WERI-Rb-1 (cell line): ENCODE measurements around the gene IP6K1.

Experiments used
- DNase-seq: peaks from one replicate; pipeline ENCODE4 v3.0.0-alpha.2; 2020
- H3K27ac ChIP-seq: fragments of 250-450 bp; sonication (Bioruptor Pico); 2 replicates; pipeline ENCODE4 v1.5.1; 2020; ENCODE audit warnings: mild to moderate bottlenecking, moderate library complexity
- H3K27me3 ChIP-seq: fragments of 250-450 bp; sonication (Bioruptor Pico); 2 replicates; pipeline ENCODE4 v1.5.1; 2021; ENCODE audit warnings: mild to moderate bottlenecking, low read depth, moderate library complexity; ENCODE audit not compliant: insufficient read depth, severe bottlenecking
- H3K36me3 ChIP-seq: fragments of 250-450 bp; sonication (Bioruptor Pico); 2 replicates; pipeline ENCODE4 v1.5.1; 2020; ENCODE audit warnings: mild to moderate bottlenecking, moderate library complexity
- H3K4me3 ChIP-seq: 2 replicates; pipeline ENCODE4 v1.5.1; 2011; ENCODE audit warnings: low read depth, mild to moderate bottlenecking, control low read depth, low read length
- H3K9me3 ChIP-seq: fragments of 250-450 bp; sonication (Bioruptor Pico); 2 replicates; pipeline ENCODE4 v1.5.1; 2021; ENCODE audit warnings: mild to moderate bottlenecking, moderate library complexity; ENCODE audit not compliant: severe bottlenecking
- CTCF ChIP-seq: IDR thresholded peaks from 2 replicates; pipeline ENCODE4 v1.5.1; 2011; ENCODE audit warnings: low read depth, mild to moderate bottlenecking, control low read depth, inconsistent platforms, low read length

The IP6K1 gene

GRCh38 chr3:49717211-49717958 lies 69.0 kb downstream of the IP6K1 start:
- Histone ChIP-seq H3K36me3 (peaks cover 36% of the 10 kb centered on the region), H3K27me3 (no peaks in the 10 kb centered on the region), H3K9me3 (no peaks in the 10 kb centered on the region), H3K4me3 (no peak overlapping the region), H3K27ac (no peak overlapping the region)
- no peak for TF ChIP-seq CTCF
- no peak for DNase-seq

- TF ChIP-seq CTCF, result no peak
- H3K4me3 ChIP-seq, result no peak overlapping the region
- H3K36me3 ChIP-seq, result peaks cover 30% of the 10 kb centered on the region
- H3K27ac ChIP-seq, result no peak overlapping the region
- no peak for DNase-seq
- H3K27me3 ChIP-seq, result no peaks in the 10 kb centered on the region
- H3K9me3 ChIP-seq, result no peaks in the 10 kb centered on the region
These were observed 69.6 kb downstream of the IP6K1 start for GRCh38 chr3:49716691-49717210.

GRCh38 chr3:49716169-49716568 lies 70.2 kb downstream of the IP6K1 start:
- Histone ChIP-seq H3K36me3 (peaks cover 24% of the 10 kb centered on the region), H3K27ac (no peak overlapping the region), H3K9me3 (no peaks in the 10 kb centered on the region), H3K27me3 (no peaks in the 10 kb centered on the region), H3K4me3 (no peak overlapping the region)
- TF ChIP-seq CTCF, result no peak
- no peak for DNase-seq

- TF ChIP-seq CTCF, result no peak
- Histone ChIP-seq H3K36me3 (peaks cover 19% of the 10 kb centered on the region), H3K4me3 (no peak overlapping the region), H3K27me3 (no peaks in the 10 kb centered on the region), H3K9me3 (no peaks in the 10 kb centered on the region), H3K27ac (no peak overlapping the region)
- no peak for DNase-seq
These were observed 70.7 kb downstream of the IP6K1 start for GRCh38 chr3:49715611-49716121.

GRCh38 chr3:49714728-49715550 lies 71.4 kb downstream of the IP6K1 start:
- no peak for TF ChIP-seq CTCF
- Histone ChIP-seq H3K27ac (no peak overlapping the region), H3K27me3 (no peaks in the 10 kb centered on the region), H3K4me3 (no peak overlapping the region), H3K9me3 (no peaks in the 10 kb centered on the region), H3K36me3 (peaks cover 15% of the 10 kb centered on the region; the same call in 1 of the 2 replicates)
- no peak for DNase-seq
